Loucy (cell line): ENCODE measurements around the gene ASCL2.

Experiments
- EZH2phosphoT487 ChIP-seq: fragments of 200-600 bp; IDR thresholded peaks from 2 replicates; pipeline ENCODE4 v1.6.1; 2018; ENCODE audit warnings: antibody characterized with exemption, mild to moderate bottlenecking, moderate library complexity, borderline replicate concordance
- TF ChIP-seq, protein P1 (sequence below): fragments of 200-600 bp; sonication (generic); conservative IDR thresholded peaks from 2 replicates; pipeline ENCODE4 v1.5.1; 2014; ENCODE audit warnings: mild to moderate bottlenecking, antibody characterized with exemption, low read length

GRCh38 chr11:2264366-2265053, 5.9 kb downstream of the ASCL2 start:
- TF ChIP-seq, protein P1, sequence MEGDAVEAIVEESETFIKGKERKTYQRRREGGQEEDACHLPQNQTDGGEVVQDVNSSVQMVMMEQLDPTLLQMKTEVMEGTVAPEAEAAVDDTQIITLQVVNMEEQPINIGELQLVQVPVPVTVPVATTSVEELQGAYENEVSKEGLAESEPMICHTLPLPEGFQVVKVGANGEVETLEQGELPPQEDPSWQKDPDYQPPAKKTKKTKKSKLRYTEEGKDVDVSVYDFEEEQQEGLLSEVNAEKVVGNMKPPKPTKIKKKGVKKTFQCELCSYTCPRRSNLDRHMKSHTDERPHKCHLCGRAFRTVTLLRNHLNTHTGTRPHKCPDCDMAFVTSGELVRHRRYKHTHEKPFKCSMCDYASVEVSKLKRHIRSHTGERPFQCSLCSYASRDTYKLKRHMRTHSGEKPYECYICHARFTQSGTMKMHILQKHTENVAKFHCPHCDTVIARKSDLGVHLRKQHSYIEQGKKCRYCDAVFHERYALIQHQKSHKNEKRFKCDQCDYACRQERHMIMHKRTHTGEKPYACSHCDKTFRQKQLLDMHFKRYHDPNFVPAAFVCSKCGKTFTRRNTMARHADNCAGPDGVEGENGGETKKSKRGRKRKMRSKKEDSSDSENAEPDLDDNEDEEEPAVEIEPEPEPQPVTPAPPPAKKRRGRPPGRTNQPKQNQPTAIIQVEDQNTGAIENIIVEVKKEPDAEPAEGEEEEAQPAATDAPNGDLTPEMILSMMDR, result no peak
- no peak for TF ChIP-seq EZH2phosphoT487
